SU-DHL-6 (cell line): ENCODE data around the gene LRRC55.

Source experiments
- H2AFZ ChIP-seq: fragments of 200-600 bp; sonication (generic); 2 replicates; pipeline ENCODE4 v1.6.1; 2014; ENCODE audit warnings: low read depth, mild to moderate bottlenecking, moderate library complexity, mixed read lengths, antibody characterized with exemption, low read length; ENCODE audit not compliant: severe bottlenecking
- H3F3A ChIP-seq: fragments of 200-600 bp; shearing (Covaris generic); 2 replicates; pipeline ENCODE4 v1.6.0; 2016; ENCODE audit warnings: antibody characterized with exemption, mild to moderate bottlenecking; ENCODE audit not compliant: insufficient read depth
- H3K27ac ChIP-seq: fragments of 200-600 bp; sonication (generic); 2 replicates; pipeline ENCODE4 v1.5.1; 2016; ENCODE audit warnings: low read depth, mild to moderate bottlenecking, low read length, moderate library complexity, mixed read lengths
- H3K27me3 ChIP-seq: fragments of 200-600 bp; sonication (generic), shearing (Covaris generic); 2 replicates; pipeline ENCODE4 v1.6.0; 2014; ENCODE audit warnings: mild to moderate bottlenecking, low read length
- H3K36me3 ChIP-seq: fragments of 200-600 bp; sonication (generic); 2 replicates; pipeline ENCODE4 v1.6.1; 2014; ENCODE audit warnings: mild to moderate bottlenecking, low read length, mixed read lengths
- H3K4me2 ChIP-seq: fragments of 300-600, 200-600 bp; shearing (Covaris generic), sonication (generic); 2 replicates; pipeline ENCODE4 v1.6.0; 2014; ENCODE audit warnings: low read length, low read depth, mild to moderate bottlenecking; ENCODE audit not compliant: poor library complexity, severe bottlenecking
- H3K4me3 ChIP-seq: fragments of 200-600 bp; sonication (generic); 2 replicates; pipeline ENCODE4 v1.5.1; 2014; ENCODE audit warnings: antibody characterized with exemption, low read length, mild to moderate bottlenecking, mixed read lengths; ENCODE audit not compliant: insufficient read depth, poor library complexity, severe bottlenecking
- H3K79me2 ChIP-seq: fragments of 200-600 bp; sonication (generic); 2 replicates; pipeline ENCODE4 v1.6.1; 2014; ENCODE audit warnings: mild to moderate bottlenecking, low read length, moderate library complexity; ENCODE audit not compliant: insufficient read depth
- H3K9ac ChIP-seq: fragments of 200-600 bp; sonication (generic); 2 replicates; pipeline ENCODE4 v1.7.0; 2014; ENCODE audit warnings: mild to moderate bottlenecking, low read length
- H3K9me2 ChIP-seq: fragments of 200-600 bp; sonication (generic); replicated peaks from 2 replicates; pipeline ENCODE4 v1.6.1; 2014; ENCODE audit warnings: low read length; ENCODE audit not compliant: insufficient read depth
- H3K9me3 ChIP-seq: fragments of 200-600 bp; sonication (generic); 2 replicates; pipeline ENCODE4 v1.6.1; 2014; ENCODE audit warnings: low read length, mixed read lengths; ENCODE audit not compliant: insufficient read depth
- H4K20me1 ChIP-seq: fragments of 200-600 bp; sonication (generic); 2 replicates; pipeline ENCODE4 v1.6.1; 2014; ENCODE audit warnings: low read depth, mild to moderate bottlenecking, antibody characterized with exemption, low read length, moderate library complexity, mixed read lengths
- EZH2phosphoT487 ChIP-seq: fragments of 200-600 bp; sonication (generic), shearing (Covaris generic); conservative IDR thresholded peaks from 2 replicates; pipeline ENCODE4 v1.6.1; 2018; ENCODE audit warnings: mild to moderate bottlenecking, antibody characterized with exemption, low read length, moderate library complexity, mixed read lengths
- TF ChIP-seq, protein P1 (sequence below): fragments of 200-600 bp; sonication (generic); IDR thresholded peaks from one replicate; pipeline ENCODE4 v1.5.1; 2017; ENCODE audit warnings: antibody characterized with exemption, mild to moderate bottlenecking, low read length, moderate library complexity; ENCODE audit not compliant: insufficient read depth, poor library complexity, severe bottlenecking

The LRRC55 gene

GRCh38 chr11:57235761-57236703, 54.3 kb downstream of the LRRC55 start:
- Histone ChIP-seq H3F3A (no peaks in the 10 kb centered on the region), H3K9ac (no peak overlapping the region), H3K36me3 (no peaks in the 10 kb centered on the region), H3K4me3 (no peak overlapping the region), H3K79me2 (no peaks in the 10 kb centered on the region), H3K9me2 (no peaks in the 10 kb centered on the region), H3K27ac (no peak overlapping the region), H3K9me3 (no peaks in the 10 kb centered on the region), H2AFZ (no peak overlapping the region), H3K4me2 (no peak overlapping the region), H3K27me3 (no peaks in the 10 kb centered on the region), H4K20me1 (no peaks in the 10 kb centered on the region)
- TF ChIP-seq EZH2phosphoT487 = no peak
- TF ChIP-seq, protein P1, sequence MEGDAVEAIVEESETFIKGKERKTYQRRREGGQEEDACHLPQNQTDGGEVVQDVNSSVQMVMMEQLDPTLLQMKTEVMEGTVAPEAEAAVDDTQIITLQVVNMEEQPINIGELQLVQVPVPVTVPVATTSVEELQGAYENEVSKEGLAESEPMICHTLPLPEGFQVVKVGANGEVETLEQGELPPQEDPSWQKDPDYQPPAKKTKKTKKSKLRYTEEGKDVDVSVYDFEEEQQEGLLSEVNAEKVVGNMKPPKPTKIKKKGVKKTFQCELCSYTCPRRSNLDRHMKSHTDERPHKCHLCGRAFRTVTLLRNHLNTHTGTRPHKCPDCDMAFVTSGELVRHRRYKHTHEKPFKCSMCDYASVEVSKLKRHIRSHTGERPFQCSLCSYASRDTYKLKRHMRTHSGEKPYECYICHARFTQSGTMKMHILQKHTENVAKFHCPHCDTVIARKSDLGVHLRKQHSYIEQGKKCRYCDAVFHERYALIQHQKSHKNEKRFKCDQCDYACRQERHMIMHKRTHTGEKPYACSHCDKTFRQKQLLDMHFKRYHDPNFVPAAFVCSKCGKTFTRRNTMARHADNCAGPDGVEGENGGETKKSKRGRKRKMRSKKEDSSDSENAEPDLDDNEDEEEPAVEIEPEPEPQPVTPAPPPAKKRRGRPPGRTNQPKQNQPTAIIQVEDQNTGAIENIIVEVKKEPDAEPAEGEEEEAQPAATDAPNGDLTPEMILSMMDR = no peak

DNA sequence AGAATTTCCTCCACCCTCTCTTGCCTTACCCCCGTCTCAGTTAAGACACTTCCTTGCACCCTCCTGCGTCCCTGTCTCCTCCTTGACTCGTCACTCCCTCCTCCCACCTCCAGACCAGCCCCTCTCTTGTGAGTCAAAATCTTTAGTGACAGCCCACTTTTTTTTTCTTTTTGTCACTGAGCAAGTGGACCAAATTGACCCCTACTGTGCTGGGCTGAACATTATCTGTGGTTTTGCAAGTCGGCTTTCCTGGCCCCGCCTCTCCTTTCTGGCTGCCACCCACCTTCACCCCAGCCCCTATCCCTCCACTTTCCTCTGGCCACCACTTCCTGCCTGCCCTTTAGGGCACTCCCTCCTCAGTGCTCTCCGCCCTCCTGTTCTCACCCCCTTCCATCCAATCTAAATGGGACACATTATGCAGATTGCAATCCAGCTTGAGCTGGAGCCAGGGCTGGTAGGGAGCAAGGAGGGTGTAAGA, 55.5 kb downstream of the LRRC55 start, which contains the start of gene APLNR:
Gene APLNR, minus strand, starts transcription at position 47 of the 478 bp plus-strand sequence. CDS start 246 bp downstream, outside the sequence.
- Histone ChIP-seq H3K4me2 (no peak within 1 kb of the TSS), H3K27ac (no peak within 1 kb of the TSS), H4K20me1 (no peaks in the 10 kb centered on the region), H3K36me3 (no peaks in the 10 kb centered on the region), H3K27me3 (no peaks in the 10 kb centered on the region), H3F3A (no peaks in the 10 kb centered on the region), H3K4me3 (no peak within 1 kb of the TSS), H3K9ac (no peak within 1 kb of the TSS), H3K9me2 (no peaks in the 10 kb centered on the region), H2AFZ (no peak within 1 kb of the TSS), H3K9me3 (no peaks in the 10 kb centered on the region), H3K79me2 (no peaks in the 10 kb centered on the region)
- no peak for TF ChIP-seq EZH2phosphoT487
- TF ChIP-seq, protein P1 = no peak

- no peak for TF ChIP-seq EZH2phosphoT487
- TF ChIP-seq, protein P1 = no peak
- H3K9ac ChIP-seq = no peak overlapping the region
Observed at GRCh38 chr11:57239348-57239747, 57.6 kb downstream of the LRRC55 start.

More at GRCh38 chr11:57239348-57239747, 57.6 kb downstream of the LRRC55 start:
- Histone ChIP-seq H3K27ac (no peak overlapping the region), H3K9me3 (no peaks in the 10 kb centered on the region), H3K36me3 (no peaks in the 10 kb centered on the region), H3K27me3 (no peaks in the 10 kb centered on the region), H3K79me2 (no peaks in the 10 kb centered on the region), H4K20me1 (no peaks in the 10 kb centered on the region), H3K4me3 (no peak overlapping the region), H3K9me2 (no peaks in the 10 kb centered on the region), H2AFZ (no peak overlapping the region), H3K4me2 (no peak overlapping the region), H3F3A (no peaks in the 10 kb centered on the region)
